ENCODE results near the gene BCAR3.

GRCh38 chr1:93552741-93553455, 128.7 kb downstream of the BCAR3 start:
- TF ChIP-seq CTCF (IDR thresholded peaks at IDR 0.05): no peak
- no peak for TF ChIP-seq POLR2A (IDR thresholded peaks at IDR 0.05)
